HG03108 (cell line): ENCODE results near the gene UTF1.
"Not testable (repeated sequence)": the region's sequence is repeated elsewhere in the genome, so short reads cannot be mapped to it uniquely, and the experiment has no call there.

Experiments used
- ATAC-seq: cut with Tn5 transposase; IDR thresholded peaks from one replicate; pipeline ENCODE4 v1.9.1; 2021; ENCODE audit warnings: moderate library complexity; ENCODE audit not compliant: unreplicated experiment

UTF1 gene

GRCh38 chr10:133207627-133208026, 22.4 kb upstream of the UTF1 start:
- no peak for ATAC-seq

GRCh38 chr10:133208466-133208865, 21.6 kb upstream of the UTF1 start:
- ATAC-seq: no peak

DNA sequence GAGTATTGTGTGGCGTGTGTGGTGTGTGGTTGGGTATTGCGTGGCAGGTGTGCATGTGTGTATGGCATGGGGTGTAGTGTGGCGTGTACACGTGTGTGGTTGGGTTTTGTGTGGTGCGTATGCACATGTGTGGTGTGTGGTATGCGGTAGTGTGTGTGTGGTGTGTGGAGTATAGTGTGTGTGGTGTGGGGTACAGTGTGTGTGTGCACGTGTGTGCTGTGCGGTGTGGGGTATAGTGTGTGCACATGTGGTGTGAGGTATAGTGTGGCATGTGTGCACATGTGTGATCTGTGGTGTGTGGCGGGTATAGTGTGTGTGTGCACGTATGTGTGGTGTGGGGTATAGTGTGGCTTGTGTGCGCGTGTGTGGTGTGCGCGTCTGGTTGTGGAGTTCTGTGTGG, 20.9 kb upstream of the UTF1 start:
- ATAC-seq: no peak

DNA sequence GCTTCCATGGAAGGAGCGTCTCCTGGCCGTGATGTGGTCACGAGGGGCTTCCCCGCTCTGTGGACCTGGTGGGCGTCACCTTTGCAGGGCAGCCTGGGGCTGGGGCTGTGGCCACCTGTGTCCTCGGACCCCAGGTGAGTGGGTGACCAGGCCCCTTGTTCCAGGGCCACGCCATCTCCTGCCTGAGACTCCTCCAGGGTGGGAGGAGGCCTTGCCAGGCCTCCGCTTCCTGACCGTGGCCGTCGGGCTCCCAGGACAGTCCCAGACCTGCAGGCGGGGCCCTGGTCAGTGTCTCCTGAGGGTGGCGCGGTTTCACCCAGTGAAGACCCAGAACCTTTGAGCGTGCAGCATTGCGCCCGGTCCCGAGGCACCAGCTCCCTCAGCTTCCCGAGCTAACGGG, 20.4 kb upstream of the UTF1 start:
- no peak for ATAC-seq

- no peak for ATAC-seq
Observed at GRCh38 chr10:133210398-133211140, 19.4 kb upstream of the UTF1 start.

GRCh38 chr10:133211141-133211830, 18.7 kb upstream of the UTF1 start:
- no peak for ATAC-seq

- ATAC-seq: no peak
Observed at GRCh38 chr10:133211959-133212852, 17.8 kb upstream of the UTF1 start.

- ATAC-seq: no peak
Observed at GRCh38 chr10:133212853-133213494, 17.0 kb upstream of the UTF1 start.

DNA sequence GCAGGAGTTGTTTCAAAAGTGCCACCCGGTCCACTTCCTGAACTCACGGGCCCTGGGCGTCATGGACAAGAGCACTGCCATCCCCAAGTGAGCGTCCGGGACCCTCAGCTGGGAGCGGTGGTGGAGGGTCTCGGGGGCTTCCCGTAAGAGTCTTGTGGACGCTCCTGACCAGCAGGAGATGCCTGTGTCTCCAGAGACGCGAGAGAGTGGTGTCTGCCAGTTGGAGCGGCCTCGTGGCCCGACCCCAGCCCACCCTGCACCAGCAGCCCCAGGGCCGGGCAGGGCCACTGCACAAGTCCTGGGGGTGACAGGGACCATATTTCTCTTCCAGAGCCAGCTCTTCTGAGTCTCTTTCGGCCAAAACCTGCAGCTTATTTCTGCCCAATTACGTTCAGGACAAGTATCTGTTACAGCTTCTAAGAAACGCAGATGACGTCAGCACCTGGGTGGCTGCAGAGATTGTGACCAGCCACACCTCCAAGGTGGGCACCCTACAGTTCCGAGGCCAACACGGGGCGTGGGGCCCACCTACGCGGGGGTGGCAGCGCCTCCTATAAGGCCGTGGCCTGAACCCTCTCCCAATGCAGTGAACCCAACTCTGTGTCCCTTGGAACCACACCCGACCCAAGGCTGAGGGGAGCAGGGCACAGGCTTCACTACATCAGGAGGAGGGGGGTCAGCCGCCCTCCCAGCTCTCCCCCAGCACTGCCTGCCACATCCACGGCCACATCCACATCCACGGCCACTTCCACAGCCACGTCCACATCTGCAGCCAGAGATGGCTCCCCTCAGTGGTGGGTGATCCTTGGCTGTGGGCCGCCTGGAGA, 16.2 kb upstream of the UTF1 start:
- no peak for ATAC-seq

- ATAC-seq: no peak
Observed at GRCh38 chr10:133214468-133215410, 15.3 kb upstream of the UTF1 start.

- ATAC-seq: no peak
Observed at GRCh38 chr10:133215586-133215985, 14.4 kb upstream of the UTF1 start.

DNA sequence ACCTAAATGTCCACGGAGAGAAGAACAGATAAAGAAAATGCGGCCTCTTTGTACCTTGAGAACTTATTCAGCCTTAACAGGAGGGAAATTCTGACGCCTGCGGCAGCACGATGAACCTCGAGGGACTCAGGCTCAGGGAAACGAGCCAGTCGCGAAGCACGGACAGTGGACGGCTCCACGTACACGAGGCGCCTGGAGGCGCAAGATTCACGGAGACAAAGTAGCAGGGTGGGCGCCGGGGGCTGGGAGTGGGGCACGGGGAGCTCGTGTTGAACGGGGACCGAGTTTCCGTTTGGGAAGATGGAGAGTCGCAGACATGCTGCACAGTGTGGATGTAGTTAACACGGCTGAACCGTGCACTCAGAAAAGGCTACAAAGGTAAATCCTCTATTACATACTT, 13.2 kb upstream of the UTF1 start:
- no peak for ATAC-seq

GRCh38 chr10:133217800-133218589, 12.0 kb upstream of the UTF1 start:
- ATAC-seq: no peak

DNA sequence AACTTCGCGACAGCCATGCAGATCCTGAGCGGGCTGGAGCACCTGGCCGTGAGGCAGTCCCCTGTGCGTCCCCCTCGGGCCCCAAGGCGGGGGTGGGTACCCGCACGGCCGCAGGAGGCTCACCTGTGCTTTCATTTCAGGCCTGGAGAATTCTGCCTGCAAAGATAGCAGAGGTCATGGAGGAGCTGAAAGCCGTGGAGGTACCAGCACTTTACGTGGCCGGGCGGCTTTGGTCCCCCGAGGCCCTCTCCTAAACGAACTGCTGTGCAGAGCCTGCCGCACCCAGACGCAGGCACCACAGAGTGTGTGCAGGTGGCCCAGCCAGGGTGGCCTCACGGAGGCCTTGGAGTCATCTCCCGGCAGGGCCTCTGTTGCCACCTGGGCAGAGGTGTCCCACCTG, 11.1 kb upstream of the UTF1 start:
- no peak for ATAC-seq

- no peak for ATAC-seq
Observed at GRCh38 chr10:133219782-133220181, 10.2 kb upstream of the UTF1 start.

GRCh38 chr10:133221331-133221730, 8.7 kb upstream of the UTF1 start:
- no peak for ATAC-seq

DNA sequence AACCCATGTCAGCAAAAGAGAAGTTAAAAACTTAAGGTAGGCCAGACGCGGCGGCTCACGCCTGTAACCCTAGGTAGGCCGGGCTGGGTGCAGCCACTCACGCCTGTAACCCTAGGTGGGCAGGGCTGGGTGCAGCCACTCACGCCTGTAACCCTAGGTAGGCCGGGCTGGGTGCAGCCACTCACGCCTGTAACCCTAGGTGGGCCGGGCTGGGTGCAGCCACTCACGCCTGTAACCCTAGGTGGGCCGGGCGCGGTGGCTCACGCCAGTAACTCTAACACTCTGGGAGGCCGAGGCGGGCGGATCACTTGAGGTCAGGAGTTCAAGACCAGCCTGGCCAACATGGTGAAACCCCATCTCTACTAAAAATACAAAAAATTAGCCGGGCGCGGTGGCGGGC, 8.3 kb upstream of the UTF1 start:
- ATAC-seq: not testable (repeated sequence)

DNA sequence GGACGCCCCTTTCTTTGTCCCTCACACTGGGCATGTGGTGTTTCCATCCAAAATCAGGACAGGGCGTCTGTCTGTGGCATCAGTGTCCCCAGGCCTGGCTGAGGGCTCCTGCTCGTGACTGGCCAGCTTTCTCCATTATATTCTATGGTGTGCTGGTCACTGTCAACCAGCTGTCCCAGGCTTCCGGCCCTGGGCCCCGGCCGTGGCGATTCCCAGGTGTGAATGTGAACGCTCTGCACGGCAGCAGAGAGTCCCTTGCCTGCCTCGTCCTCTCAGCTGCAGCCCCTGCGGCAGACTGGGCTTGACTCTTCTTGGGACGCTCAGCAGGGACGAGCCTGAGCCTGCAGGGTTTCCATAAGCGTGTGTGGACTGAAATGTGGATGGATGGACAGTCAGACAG, 5.9 kb upstream of the UTF1 start:
- no peak for ATAC-seq
